Fibroblast of lung (primary cell): ENCODE results near the gene ALDH1A1. TPM values are rescaled to one million over a fixed set of nuclear protein-coding genes. Genes with fewer than 3 reads are reported as not detected.

Source experiments
- DNase-seq, 2 donors: peaks; one replicate each; pipeline versions ENCODE4 v3.0.0 to v3.0.0-alpha.2; 2010; ENCODE audit warnings: low read depth in 2 of 2
- H2AFZ ChIP-seq: 2 replicates; pipeline ENCODE4 v1.5.1; 2012; ENCODE audit warnings: low read length, control low read depth, inconsistent platforms
- H3K27ac ChIP-seq: 2 replicates; pipeline ENCODE4 v1.5.1; 2011; ENCODE audit warnings: low read length, control low read depth; ENCODE audit not compliant: insufficient read depth
- H3K27me3 ChIP-seq: 2 replicates; pipeline ENCODE4 v1.5.1; 2011; ENCODE audit warnings: mild to moderate bottlenecking, low read length; ENCODE audit not compliant: control insufficient read depth, insufficient read depth
- H3K36me3 ChIP-seq: 2 replicates; pipeline ENCODE4 v1.5.1; 2011; ENCODE audit warnings: low read length; ENCODE audit not compliant: control insufficient read depth, insufficient read depth
- H3K4me1 ChIP-seq: 2 replicates; pipeline ENCODE4 v1.5.1; 2011; ENCODE audit warnings: low read length; ENCODE audit not compliant: control insufficient read depth, insufficient read depth; ENCODE audit errors: extremely low read depth
- H3K4me2 ChIP-seq: 2 replicates; pipeline ENCODE4 v1.5.1; 2011; ENCODE audit warnings: low read length, control low read depth; ENCODE audit not compliant: insufficient read depth; ENCODE audit errors: extremely low read depth
- H3K4me3 ChIP-seq, 4 experiments: fragments of 200-600 bp in 1 of 4; sonication (generic) in 1 of 4; replicated peaks in 1 of 4; 2 replicates each; pipeline ENCODE4 v1.5.1; 2011 to 2016; ENCODE audit warnings: low read length in 4 of 4, low read depth in 3 of 4, mild to moderate bottlenecking in 3 of 4, control low read depth in 2 of 4, inconsistent platforms in 1 of 4, mixed read lengths in 1 of 4; ENCODE audit not compliant: insufficient read depth in 1 of 4; ENCODE audit errors: control extremely low read depth in 1 of 4
- H3K79me2 ChIP-seq: 2 replicates; pipeline ENCODE4 v1.5.1; 2012; ENCODE audit warnings: mild to moderate bottlenecking, low read length, inconsistent platforms; ENCODE audit not compliant: control insufficient read depth, insufficient read depth
- H3K9ac ChIP-seq: 2 replicates; pipeline ENCODE4 v1.5.1; 2011; ENCODE audit warnings: mild to moderate bottlenecking, low read length, control low read depth; ENCODE audit not compliant: insufficient read depth
- H3K9me3 ChIP-seq: 2 replicates; pipeline ENCODE4 v1.5.1; 2012; ENCODE audit warnings: low read depth, low read length; ENCODE audit not compliant: control insufficient read depth, insufficient read depth
- H4K20me1 ChIP-seq: 2 replicates; pipeline ENCODE4 v1.5.1; 2011; ENCODE audit warnings: low read length; ENCODE audit not compliant: control insufficient read depth, insufficient read depth; ENCODE audit errors: extremely low read depth
- CTCF ChIP-seq, 2 donors: IDR thresholded peaks in 1 of 2; conservative IDR thresholded peaks in 1 of 2; 1 replicate in 1 of 2; 2 replicates in 1 of 2; pipeline ENCODE4 v1.5.1; 2011 to 2012; ENCODE audit warnings: low read length in 2 of 2, control low read depth in 1 of 2, inconsistent platforms in 1 of 2, low read depth in 1 of 2, mild to moderate bottlenecking in 1 of 2
- EZH2 ChIP-seq: IDR thresholded peaks from 2 replicates; pipeline ENCODE4 v1.5.1; 2012; ENCODE audit warnings: low read length, control low read depth, mild to moderate bottlenecking; ENCODE audit errors: missing control alignments
- polyA plus RNA-seq, 2 donors: library from polyadenylated mRNA; depleted of rRNA in 1 of 2; stranded (reverse) in 1 of 2; unstranded in 1 of 2; fragments of >200 nt; gene quantifications; 2 replicates each; pipeline ENCODE4 v1.2.1, GENCODE V29; 2011 to 2012; ENCODE audit warnings: missing spikeins in 1 of 2
- total RNA-seq: library from RNA; depleted of rRNA; stranded (reverse); fragments of >200 nt; gene quantifications from 2 replicates; pipeline ENCODE4 v1.2.1, GENCODE V29; 2014

The ALDH1A1 gene
- total and polyA plus RNA-seq, 2 donors (not counting 1 experiment from before 2014, with no cell fraction given) = 7.4 to 46.1 TPM

GRCh38 chr9:72917892-72918509 is 34.9 kb downstream of the ALDH1A1 start:
- Histone ChIP-seq H3K9me3 (no peaks in the 10 kb centered on the region), H3K9ac (no peak overlapping the region), H3K27ac (no peak overlapping the region), H3K79me2 (no peaks in the 10 kb centered on the region), H3K4me1 (no peaks in the 10 kb centered on the region), H4K20me1 (no peaks in the 10 kb centered on the region), H3K4me2 (no peak overlapping the region), H3K27me3 (no peaks in the 10 kb centered on the region), H2AFZ (no peak overlapping the region), H3K4me3 (no peak overlapping the region), H3K36me3 (no peaks in the 10 kb centered on the region)
- DNase-seq = no peak
- TF ChIP-seq EZH2 (no peak), CTCF (conservative IDR thresholded peaks at IDR 0.05 in 1 of 2, IDR thresholded peaks at IDR 0.05 in 1 of 2; ENCODE audit: low read depth in 1 of 2, low read length in 2 of 2) (no peak)

GRCh38 chr9:72915659-72916058 is 37.2 kb downstream of the ALDH1A1 start:
- H3K4me2 ChIP-seq = no peak overlapping the region
- no peak overlapping the region for H3K4me3 ChIP-seq
- no peak for TF ChIP-seq EZH2
- TF ChIP-seq CTCF (conservative IDR thresholded peaks at IDR 0.05 in 1 of 2, IDR thresholded peaks at IDR 0.05 in 1 of 2; ENCODE audit: low read depth in 1 of 2, low read length in 2 of 2) = no peak
- H3K27ac ChIP-seq = no peak overlapping the region
- no peaks in the 10 kb centered on the region for H3K9me3 ChIP-seq
- no peak for DNase-seq
- no peaks in the 10 kb centered on the region for H3K27me3 ChIP-seq
- H4K20me1 ChIP-seq = no peaks in the 10 kb centered on the region
- H3K36me3 ChIP-seq = no peaks in the 10 kb centered on the region
- H2AFZ ChIP-seq = no peak overlapping the region
- no peaks in the 10 kb centered on the region for H3K79me2 ChIP-seq
- no peak overlapping the region for H3K9ac ChIP-seq
- no peaks in the 10 kb centered on the region for H3K4me1 ChIP-seq

- H3K4me1 ChIP-seq = no peaks in the 10 kb centered on the region
- H2AFZ ChIP-seq = no peak overlapping the region
- H3K4me2 ChIP-seq = no peak overlapping the region
- H3K27ac ChIP-seq = no peak overlapping the region
- no peak for TF ChIP-seq EZH2
- no peak for TF ChIP-seq CTCF (conservative IDR thresholded peaks at IDR 0.05 in 1 of 2, IDR thresholded peaks at IDR 0.05 in 1 of 2; ENCODE audit: low read depth in 1 of 2, low read length in 2 of 2)
- no peaks in the 10 kb centered on the region for H3K9me3 ChIP-seq
- no peaks in the 10 kb centered on the region for H4K20me1 ChIP-seq
- no peak overlapping the region for H3K4me3 ChIP-seq
- no peaks in the 10 kb centered on the region for H3K36me3 ChIP-seq
- no peaks in the 10 kb centered on the region for H3K79me2 ChIP-seq
- H3K27me3 ChIP-seq = no peaks in the 10 kb centered on the region
- DNase-seq = no peak
- no peak overlapping the region for H3K9ac ChIP-seq
These were observed 38.1 kb downstream of the ALDH1A1 start for GRCh38 chr9:72914750-72915149.
